Heart left ventricle (tissue), 16 donors: Measurements from ENCODE around the gene PDE10A. TPM values are rescaled to one million over a fixed set of nuclear protein-coding genes. Genes with fewer than 3 reads are reported as not detected.

Source experiments
- ATAC-seq, 4 donors: fragments of 200-7000 bp; cut with Tn5 transposase; one replicate each; pipeline ENCODE4 v1.9.1; 2020 to 2022; ENCODE audit warnings: moderate library complexity in 4 of 4, mild to moderate bottlenecking in 3 of 4, moderate number of reproducible peaks in 1 of 4
- DNase-seq, 5 donors: peaks; one replicate each; pipeline ENCODE4 v3.0.0-alpha.2; 2020
- H3K27ac ChIP-seq, 12 donors: fragments of 200-600 bp; sonication (generic) in 4 of 12; one replicate each; pipeline versions ENCODE4 v1.5.0 to v1.8.0; 2016 to 2022; ENCODE audit warnings: mild to moderate bottlenecking in 2 of 12
- H3K27me3 ChIP-seq, 9 donors: fragments of 200-600 bp; sonication (generic) in 2 of 9; one replicate each; pipeline versions ENCODE4 v1.5.1 to v1.8.0; 2016 to 2022; ENCODE audit warnings: mild to moderate bottlenecking in 3 of 9
- H3K36me3 ChIP-seq, 9 donors: fragments of 200-600 bp; sonication (generic) in 2 of 9; one replicate each; pipeline versions ENCODE4 v1.5.0 to v1.8.0; 2018 to 2022; ENCODE audit warnings: mild to moderate bottlenecking in 2 of 9
- H3K4me1 ChIP-seq, 12 donors: fragments of 200-600 bp; sonication (generic) in 4 of 12; one replicate each; pipeline versions ENCODE4 v1.5.0 to v1.8.0; 2016 to 2022; ENCODE audit warnings: mild to moderate bottlenecking in 3 of 12
- H3K4me3 ChIP-seq, 12 donors: fragments of 200-600 bp; sonication (generic) in 4 of 12; one replicate each; pipeline versions ENCODE4 v1.5.0 to v1.8.0; 2017 to 2022; ENCODE audit warnings: mild to moderate bottlenecking in 9 of 12, moderate library complexity in 4 of 12
- H3K9me3 ChIP-seq, 12 donors: fragments of 200-600 bp; sonication (generic) in 4 of 12; one replicate each; pipeline versions ENCODE4 v1.5.0 to v1.8.0; 2016 to 2022; ENCODE audit warnings: mild to moderate bottlenecking in 1 of 12
- POLR2A ChIP-seq, 2 donors: fragments of 450-650 bp; IDR thresholded peaks; one replicate each; pipeline ENCODE4 v1.6.1; 2017; ENCODE audit warnings: antibody characterized with exemption in 2 of 2, mild to moderate bottlenecking in 2 of 2, moderate library complexity in 2 of 2
- WGBS, 4 donors: extraction: QIAGEN DNeasy Blood & Tissue Kit in 2 of 4; methylation state at CpG; one replicate each; pipeline versions ENCODE4 v1.1.5 to v1.1.7; 2013 to 2018; 5-methylcytosine and 5-hydroxymethylcytosine counted together
- intact Hi-C, 10 donors: fragments of 100-400 bp; cut with DNase I; formaldehyde crosslinking; loops; one replicate each; pipeline versions ENCODE4 v1.11.1 to v1.14.2; 2022
- polyA plus RNA-seq, 2 donors: library from polyadenylated mRNA; stranded (reverse); fragments of 200-250 nt; gene quantifications; one replicate each; pipeline ENCODE4 v1.2.3, GENCODE V29; 2013
- total RNA-seq, 9 donors: library from RNA; depleted of rRNA in 2 of 9; stranded (reverse); fragments of >200 nt in 2 of 9; fragmentation: NEBNext Ultra II Directional in 3 of 9; extraction: Animal tissue kit (Norgen Biotek cat#: 25700) in 3 of 9; gene quantifications; one replicate each; pipeline versions ENCODE4 v1.1.0 to v1.2.4, GENCODE V29; 2016 to 2023
- TF ChIP-seq, protein P1 (sequence below), 12 donors: fragments of 200-600 bp; sonication (generic) in 4 of 12; IDR thresholded peaks; one replicate each; pipeline versions ENCODE4 v1.5.0 to v1.8.0; 2018 to 2022; ENCODE audit warnings: antibody characterized with exemption in 12 of 12, mild to moderate bottlenecking in 5 of 12
- donor health status: ischemic (EF 13 %, LVEDD 7.1; RV severe dilation, severe dysfunction).
- donor health status: healthy with polysubstance abuse.
- donor health status: DM: no; HTN: yes; CAD: no.
- donor health status: DM: no; HTN: no; CAD: no.
- donor health status: ischemic (EF 25% LVEDD 6.9; RV normal size, moderate dysfunction).
- donor health status: ischemic (EF 25% LVEDD 5.7; RV mildly dilated, moderate dysfunction).
- donor health status: healthy.
- donor health status: DM: yes; HTN: yes; CAD: no.
- donor health status: ischemic (EF 35%, LVEDD 5.7; RV mildly dilated, moderate dysfunction).
- donor health status: nonischemic (EF 11% LVEDD 7.7; RV severe dilation, severe dysfunction).
- donor health status: DM: yes; HTN: yes; CAD: no.
- donor health status: PGD.
- donor health status: ischemic (EF 29% LVEDD 5.4; RV normal size, mild dysfunction).
- donor health status: nonischemic (EF 23%, LVEDD 6.1; RV moderate dilation, normal function).

The PDE10A gene
- total and polyA plus RNA-seq, 11 donors: 4.2 to 22.4 (median 12.8) TPM

DNA sequence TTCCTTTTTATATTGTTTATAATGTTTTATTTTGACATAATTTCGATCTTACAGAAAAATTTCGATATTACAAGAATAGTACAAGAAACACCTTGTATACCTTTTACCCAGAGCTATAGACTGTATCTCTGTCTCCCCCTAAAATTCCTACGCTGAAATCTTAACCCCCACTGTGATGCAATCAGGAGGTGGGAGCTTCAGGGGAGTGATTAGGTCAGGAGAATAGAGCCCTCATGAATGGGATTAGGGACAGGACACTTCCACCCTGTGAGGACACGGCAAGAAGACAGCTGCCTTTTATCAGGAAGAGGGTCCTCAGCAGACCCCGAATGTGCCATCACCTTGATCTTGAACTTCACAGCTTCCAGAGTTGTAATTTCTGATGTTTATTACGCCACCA lies 204.9 kb downstream of the PDE10A start:
- peaks cover 0 to 25% (median 11%) of the 10 kb centered on the region in 12 donors for H3K4me1 ChIP-seq
- TF ChIP-seq, protein P1, sequence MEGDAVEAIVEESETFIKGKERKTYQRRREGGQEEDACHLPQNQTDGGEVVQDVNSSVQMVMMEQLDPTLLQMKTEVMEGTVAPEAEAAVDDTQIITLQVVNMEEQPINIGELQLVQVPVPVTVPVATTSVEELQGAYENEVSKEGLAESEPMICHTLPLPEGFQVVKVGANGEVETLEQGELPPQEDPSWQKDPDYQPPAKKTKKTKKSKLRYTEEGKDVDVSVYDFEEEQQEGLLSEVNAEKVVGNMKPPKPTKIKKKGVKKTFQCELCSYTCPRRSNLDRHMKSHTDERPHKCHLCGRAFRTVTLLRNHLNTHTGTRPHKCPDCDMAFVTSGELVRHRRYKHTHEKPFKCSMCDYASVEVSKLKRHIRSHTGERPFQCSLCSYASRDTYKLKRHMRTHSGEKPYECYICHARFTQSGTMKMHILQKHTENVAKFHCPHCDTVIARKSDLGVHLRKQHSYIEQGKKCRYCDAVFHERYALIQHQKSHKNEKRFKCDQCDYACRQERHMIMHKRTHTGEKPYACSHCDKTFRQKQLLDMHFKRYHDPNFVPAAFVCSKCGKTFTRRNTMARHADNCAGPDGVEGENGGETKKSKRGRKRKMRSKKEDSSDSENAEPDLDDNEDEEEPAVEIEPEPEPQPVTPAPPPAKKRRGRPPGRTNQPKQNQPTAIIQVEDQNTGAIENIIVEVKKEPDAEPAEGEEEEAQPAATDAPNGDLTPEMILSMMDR (IDR thresholded peaks at IDR 0.05): no peak
- no peak for TF ChIP-seq POLR2A (IDR thresholded peaks at IDR 0.05)
- WGBS, 4 donors: 89 to 92% (median 91%) methylated on average over 6 of the region's 6 CpGs
- intact Hi-C loops: loop anchor here in 1 of 10 donors (10.0 kb wide), 1 partner anchor 197 kb away; no protein-coding TSS in a partner anchor
- no peak overlapping the region for H3K4me3 ChIP-seq
- DNase-seq: no peak
- no peaks in the 10 kb centered on the region for H3K27me3 ChIP-seq
- H3K27ac ChIP-seq: no peak overlapping the region
- peaks cover 0 to 9% (median 1%) of the 10 kb centered on the region in 12 donors for H3K9me3 ChIP-seq
- no peak for ATAC-seq
- no peaks in the 10 kb centered on the region for H3K36me3 ChIP-seq

- peaks cover 0 to 25% (median 11%) of the 10 kb centered on the region in 12 donors for H3K4me1 ChIP-seq
- H3K27me3 ChIP-seq: no peaks in the 10 kb centered on the region
- DNase-seq (no peak), ATAC-seq (peak in 1 of 4 donors; percentile 28)
- WGBS, 4 donors: 34 to 47% (median 44%) methylated on average over 3 of the region's 3 CpGs
- TF ChIP-seq POLR2A (IDR thresholded peaks at IDR 0.05): no peak
- TF ChIP-seq, protein P1 (IDR thresholded peaks at IDR 0.05): no peak
- H3K27ac ChIP-seq: no peak overlapping the region
- intact Hi-C loops: loop anchor here in 1 of 10 donors (10.0 kb wide), 1 partner anchor 199 kb away; no protein-coding TSS in a partner anchor
- H3K4me3 ChIP-seq: no peak overlapping the region
- no peaks in the 10 kb centered on the region for H3K36me3 ChIP-seq
- H3K9me3 ChIP-seq: no peaks in the 10 kb centered on the region
Measured at GRCh38 chr6:165456286-165456685, 206.8 kb downstream of the PDE10A start.

DNA sequence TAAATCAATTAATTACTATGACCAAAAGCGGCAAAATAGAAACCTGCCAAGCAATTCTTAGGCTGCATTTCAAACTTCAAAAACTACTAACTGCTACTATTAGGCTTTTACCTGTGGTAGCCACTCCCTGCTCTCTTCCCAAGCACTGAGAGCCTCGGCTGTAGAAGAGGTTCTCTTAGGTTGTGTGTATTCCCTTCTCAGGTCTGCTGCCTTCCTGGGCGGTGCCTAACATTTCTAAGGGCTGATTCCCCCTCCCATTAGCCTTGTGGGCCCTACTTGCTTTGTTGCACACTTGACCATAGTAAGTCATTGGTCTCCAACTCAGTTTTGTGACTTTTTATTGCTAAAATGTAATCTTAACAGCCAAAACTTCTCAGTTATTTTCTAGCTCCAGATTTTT lies 207.6 kb downstream of the PDE10A start:
- 89 to 94% (median 94%) methylated on average over 3 of the region's 3 CpGs for WGBS, 4 donors
- intact Hi-C loops: loop anchor here in 1 of 10 donors (10.0 kb wide), 1 partner anchor 199 kb away; no protein-coding TSS in a partner anchor

GRCh38 chr6:165453395-165453794 lies 209.6 kb downstream of the PDE10A start:
- H3K9me3 ChIP-seq: no peaks in the 10 kb centered on the region
- intact Hi-C loops: loop anchor here in 1 of 10 donors (10.0 kb wide), 1 partner anchor 201 kb away; no protein-coding TSS in a partner anchor
- TF ChIP-seq POLR2A (IDR thresholded peaks at IDR 0.05): no peak
- TF ChIP-seq, protein P1 (IDR thresholded peaks at IDR 0.05): no peak
- peak in 1 of 4 donors; percentile 33 for ATAC-seq
- H3K4me3 ChIP-seq: no peak overlapping the region
- no peak overlapping the region for H3K27ac ChIP-seq
- H3K4me1 ChIP-seq: peaks cover 0 to 19% (median 10%) of the 10 kb centered on the region in 12 donors
- H3K36me3 ChIP-seq: no peaks in the 10 kb centered on the region
- WGBS, 4 donors: 93 to 96% (median 95%) methylated on average over 2 of the region's 2 CpGs
- DNase-seq: no peak
- H3K27me3 ChIP-seq: no peaks in the 10 kb centered on the region

More for the DNA sequence above, 207.6 kb downstream of the PDE10A start:
- no peaks in the 10 kb centered on the region for H3K36me3 ChIP-seq
- H3K9me3 ChIP-seq: no peaks in the 10 kb centered on the region
- H3K27me3 ChIP-seq: no peaks in the 10 kb centered on the region
- H3K27ac ChIP-seq: no peak overlapping the region
- DNase-seq (no peak), ATAC-seq (no peak)
- no peak overlapping the region for H3K4me3 ChIP-seq
- TF ChIP-seq, protein P1 (IDR thresholded peaks at IDR 0.05): no peak
- no peak for TF ChIP-seq POLR2A (IDR thresholded peaks at IDR 0.05)
- peaks cover 0 to 25% (median 11%) of the 10 kb centered on the region in 12 donors for H3K4me1 ChIP-seq
